ENCODE measurements around the gene EIF5AL1. TPM values are rescaled to one million over a fixed set of nuclear protein-coding genes. Genes with fewer than 3 reads are reported as not detected.
"Not testable (repeated sequence)": the region's sequence is repeated elsewhere in the genome, so short reads cannot be mapped to it uniquely, and the experiment has no call there.

The EIF5AL1 gene
- polyA plus RNA-seq, 1 donor = 1.4 TPM

- DNase-seq = not testable (repeated sequence)
Observed at GRCh38 chr10:79509306-79509933, 2.9 kb upstream of the EIF5AL1 start.

DNA sequence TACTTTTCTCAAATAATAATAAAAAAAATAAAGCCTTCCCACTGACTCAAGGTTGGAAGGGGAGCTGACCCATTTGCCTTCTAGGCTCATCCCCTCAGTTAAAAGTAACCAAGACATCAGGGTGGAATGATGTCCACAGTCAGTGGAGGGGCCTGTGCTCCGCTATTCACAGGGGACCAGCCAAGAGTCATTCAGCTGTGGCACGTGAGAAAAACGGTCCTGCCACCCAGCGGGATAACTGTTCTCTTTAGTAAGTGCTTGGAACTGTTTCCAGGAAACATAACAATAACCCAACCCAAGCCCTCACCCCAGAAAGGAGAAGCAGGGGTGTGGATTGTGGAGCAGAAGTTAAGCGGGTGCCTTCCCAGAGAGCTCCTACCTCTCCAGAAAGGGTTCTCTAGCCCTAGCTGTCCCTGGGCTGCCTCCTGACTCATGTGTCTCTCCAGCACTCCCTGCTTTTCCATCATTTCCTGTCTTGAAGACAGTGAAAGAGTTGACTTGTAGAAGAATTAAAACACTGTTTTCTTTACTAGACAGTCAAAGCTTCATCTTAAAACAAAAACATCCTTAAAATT, 2.3 kb upstream of the EIF5AL1 start:
- DNase-seq = not testable (repeated sequence)

DNA sequence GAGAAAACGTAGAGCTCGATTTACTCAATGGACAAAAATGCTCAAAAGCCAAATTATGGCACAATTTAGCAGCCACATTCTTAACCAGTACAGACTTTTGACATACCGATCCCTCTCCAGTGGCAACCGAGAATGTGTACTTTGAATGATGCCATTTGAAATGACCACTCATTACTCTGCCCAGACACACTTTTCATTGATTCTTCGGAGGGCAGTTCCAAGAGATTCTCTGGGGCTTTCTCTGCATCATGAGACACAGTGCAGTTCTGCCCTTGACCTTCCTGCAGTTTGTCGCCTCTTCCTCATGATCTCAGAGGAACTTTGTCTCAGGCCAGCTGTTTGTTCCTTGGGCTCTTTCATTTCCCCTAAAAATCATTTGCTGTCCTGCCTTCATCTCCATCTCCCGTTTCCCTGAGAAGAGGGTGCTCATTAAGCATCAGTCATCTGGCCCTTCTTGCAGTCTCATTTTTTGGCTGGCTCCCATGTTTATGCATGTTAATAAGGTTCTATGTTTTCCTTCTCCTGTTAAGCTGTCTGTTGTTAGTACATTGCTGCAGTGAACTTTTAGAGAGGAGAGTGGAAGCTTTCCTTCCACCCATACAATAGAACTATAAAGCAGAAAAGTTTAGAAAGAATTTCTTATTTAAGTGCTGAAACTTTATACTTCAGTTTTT, 4.3 kb downstream of the EIF5AL1 start:
- not testable (repeated sequence) for DNase-seq

- DNase-seq = not testable (repeated sequence)
Observed at GRCh38 chr10:79517567-79517966, 5.2 kb downstream of the EIF5AL1 start.

DNA sequence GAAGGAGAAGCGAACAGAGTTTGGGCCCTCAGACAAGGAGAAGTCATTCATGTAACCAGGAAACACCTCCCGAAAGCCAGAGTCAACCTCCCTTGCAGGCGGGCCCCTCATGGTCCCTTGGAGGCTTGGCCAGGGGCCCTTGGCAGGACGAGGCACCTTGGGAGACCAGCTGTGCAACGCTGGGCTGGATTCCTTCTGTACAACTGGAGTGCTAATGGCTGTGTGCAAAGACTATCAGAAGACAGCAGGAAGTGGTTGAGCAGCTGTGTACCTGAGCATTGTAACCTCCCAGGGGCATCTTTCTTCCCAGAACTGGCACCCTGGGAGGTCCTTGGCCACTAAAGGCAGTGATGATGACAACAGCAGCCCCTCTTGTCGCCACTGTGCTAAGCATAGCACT, 9.4 kb downstream of the EIF5AL1 start:
- not testable (repeated sequence) for DNase-seq

DNA sequence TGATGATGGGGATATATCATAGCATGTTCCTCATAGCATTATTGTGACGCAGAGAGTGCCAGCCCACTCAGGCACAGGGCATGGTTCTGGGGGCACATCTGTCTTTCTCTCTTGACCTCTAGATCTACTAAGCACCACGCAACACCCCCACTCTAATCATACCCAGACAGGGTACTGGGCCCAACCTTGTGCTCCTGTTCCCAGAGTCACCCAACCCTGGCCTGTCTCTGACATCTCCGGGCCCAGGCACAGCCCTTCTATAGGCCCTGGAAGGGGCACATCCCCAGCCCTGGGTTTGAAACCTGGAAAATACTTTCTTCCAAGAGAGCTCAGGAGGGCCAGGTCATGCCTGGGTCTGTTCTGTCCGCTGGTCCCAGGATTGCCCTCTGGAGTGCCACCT, 10.1 kb downstream of the EIF5AL1 start:
- DNase-seq = not testable (repeated sequence)

DNA sequence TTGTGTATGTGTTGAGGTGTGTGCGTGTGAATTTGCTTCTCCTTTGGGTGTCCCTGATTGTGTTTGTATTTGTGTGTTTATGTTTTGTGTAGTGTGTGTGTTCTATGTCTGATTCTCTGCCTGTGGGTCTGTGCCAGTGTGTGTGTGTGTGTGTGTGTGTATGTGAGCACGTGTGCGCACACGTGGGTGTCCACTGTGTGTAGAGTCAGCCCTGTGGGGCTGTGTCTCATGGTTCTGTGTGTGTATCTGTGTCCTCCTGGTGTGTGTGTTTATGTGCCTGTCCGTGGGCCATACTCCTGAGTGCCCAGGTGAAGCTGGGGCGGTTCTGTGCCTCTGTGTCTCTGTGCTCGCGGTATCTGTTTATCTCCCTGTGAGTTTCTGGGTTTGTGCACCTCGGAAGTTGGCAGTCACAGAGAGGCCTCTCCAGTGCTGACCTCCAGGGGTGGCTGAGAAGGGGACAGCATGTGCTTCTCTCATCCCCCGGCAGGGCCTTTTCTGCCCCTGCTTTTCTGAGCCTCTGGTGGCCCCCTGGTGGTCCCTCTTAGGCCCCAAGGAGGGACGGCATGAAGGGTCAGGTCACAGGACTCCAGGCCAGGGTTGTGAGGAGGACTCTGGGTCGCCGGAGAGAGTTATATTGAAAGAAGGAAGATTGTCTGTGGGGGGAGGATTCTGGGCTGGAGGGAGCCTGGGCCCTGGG, 11.0 kb downstream of the EIF5AL1 start:
- not testable (repeated sequence) for DNase-seq

GRCh38 chr10:79525049-79525710, 12.8 kb downstream of the EIF5AL1 start:
- DNase-seq = not testable (repeated sequence)

DNA sequence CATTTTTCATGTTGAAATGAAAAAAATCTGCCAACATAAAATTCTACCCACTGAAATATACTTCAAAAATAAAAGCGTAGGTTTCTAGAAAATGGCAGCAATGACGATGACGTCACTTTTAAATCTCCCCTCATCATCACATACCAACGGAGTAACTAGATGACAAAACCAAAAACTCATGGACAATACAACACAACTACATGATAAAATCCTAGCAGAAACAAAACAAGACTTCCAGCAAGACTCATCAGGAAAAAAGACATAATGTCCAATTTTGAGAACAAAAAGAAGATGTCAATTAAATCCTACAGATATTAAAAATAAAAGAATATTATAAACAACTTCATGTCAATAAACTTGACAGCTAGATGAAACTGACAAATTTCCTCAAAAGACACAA, 15.9 kb downstream of the EIF5AL1 start:
- DNase-seq = not testable (repeated sequence)

DNA sequence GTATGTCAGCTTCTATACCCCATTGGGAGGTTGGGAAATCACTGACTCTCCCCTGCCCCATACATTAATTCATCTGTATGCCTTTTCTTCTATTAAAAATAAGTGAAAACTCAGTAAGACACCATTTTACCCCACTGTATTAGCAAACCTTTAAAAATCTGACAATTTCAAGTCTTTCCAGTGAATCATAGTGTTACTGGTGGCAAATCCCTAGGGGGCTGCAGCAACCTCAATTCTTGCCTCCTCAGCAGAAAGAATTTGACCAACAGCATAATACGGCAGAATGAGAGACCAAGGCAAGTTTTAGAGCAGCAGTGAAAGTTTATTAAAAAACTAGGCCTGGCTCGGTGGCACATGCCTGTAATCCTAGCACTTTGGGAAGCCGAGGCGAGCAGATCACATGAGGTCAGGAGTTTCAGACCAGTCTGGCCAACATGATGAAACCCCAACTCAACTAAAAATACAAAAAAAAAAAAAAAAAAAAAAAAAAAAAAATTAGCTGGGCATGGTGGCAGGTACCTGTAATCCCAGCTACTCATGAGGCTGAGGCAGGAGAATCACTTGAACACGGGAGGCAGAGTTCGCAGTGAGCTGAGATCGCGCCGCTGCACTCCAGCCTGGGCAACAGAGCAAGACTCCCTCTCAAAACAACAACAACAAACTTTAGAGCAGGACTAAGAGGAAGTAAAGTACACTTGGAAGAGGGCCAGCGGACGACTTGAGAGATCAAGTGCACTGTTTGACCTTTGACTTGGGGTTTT, 21.0 kb downstream of the EIF5AL1 start:
- not testable (repeated sequence) for DNase-seq

DNA sequence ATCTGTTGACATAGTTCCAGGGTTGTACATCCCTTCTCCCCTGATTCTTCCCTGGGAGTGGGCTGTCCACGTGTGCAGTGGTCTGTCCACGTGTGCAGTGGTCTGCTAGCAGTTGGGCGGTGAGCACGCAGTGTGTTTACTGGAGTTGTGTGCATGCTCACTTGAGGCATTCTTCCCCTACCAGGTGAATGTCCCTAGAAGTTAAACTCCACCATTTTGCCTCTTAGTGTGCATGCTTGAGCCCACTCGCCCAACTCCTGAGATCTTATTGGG, 21.5 kb downstream of the EIF5AL1 start:
- DNase-seq = not testable (repeated sequence)

DNA sequence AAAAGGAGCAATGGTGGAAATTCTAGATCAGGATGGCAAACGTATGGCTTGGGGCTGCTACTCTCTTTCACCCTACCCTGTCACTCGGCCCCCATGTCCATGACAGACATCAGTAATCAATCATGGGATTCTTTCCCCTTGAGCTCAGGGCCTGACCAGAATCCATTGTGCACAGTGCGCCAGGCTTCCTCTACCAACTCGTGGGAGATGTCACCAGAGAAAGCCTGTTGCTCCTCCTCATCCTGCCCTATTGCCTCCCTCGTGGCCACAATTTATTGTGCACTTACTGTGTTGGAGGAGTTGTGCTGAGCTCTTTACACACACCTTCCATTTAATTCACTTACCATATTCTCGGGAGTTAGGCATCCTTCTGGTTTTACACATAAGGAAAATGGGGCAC, 26.0 kb downstream of the EIF5AL1 start:
- DNase-seq = not testable (repeated sequence)

DNA sequence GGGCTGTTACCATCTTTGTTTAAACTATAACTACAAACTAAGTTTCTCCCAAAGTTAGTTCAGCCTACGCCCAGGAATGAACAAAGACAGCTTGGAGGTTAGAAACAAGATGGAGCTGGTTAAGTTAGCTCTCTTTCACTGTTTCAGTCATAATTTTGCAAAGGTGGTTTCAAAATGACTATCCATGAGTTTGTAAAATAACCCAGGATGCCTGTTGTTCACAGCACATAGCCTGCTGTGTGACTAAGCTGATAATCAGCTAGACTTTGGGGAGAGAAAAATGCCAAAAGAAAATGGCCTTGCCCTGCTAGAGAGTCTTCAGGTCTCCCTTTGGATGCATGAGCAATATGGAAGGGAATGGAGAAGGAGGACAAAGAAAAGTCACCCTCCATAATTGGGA, 28.6 kb downstream of the EIF5AL1 start:
- DNase-seq = not testable (repeated sequence)

GRCh38 chr10:79542626-79543025, 30.3 kb downstream of the EIF5AL1 start:
- no peak for DNase-seq

- not testable (repeated sequence) for DNase-seq
Observed at GRCh38 chr10:79544408-79544807, 32.1 kb downstream of the EIF5AL1 start.

GRCh38 chr10:79544926-79545659, 32.8 kb downstream of the EIF5AL1 start:
- not testable (repeated sequence) for DNase-seq

- DNase-seq = not testable (repeated sequence)
Observed at GRCh38 chr10:79547128-79547527, 34.8 kb downstream of the EIF5AL1 start.

DNA sequence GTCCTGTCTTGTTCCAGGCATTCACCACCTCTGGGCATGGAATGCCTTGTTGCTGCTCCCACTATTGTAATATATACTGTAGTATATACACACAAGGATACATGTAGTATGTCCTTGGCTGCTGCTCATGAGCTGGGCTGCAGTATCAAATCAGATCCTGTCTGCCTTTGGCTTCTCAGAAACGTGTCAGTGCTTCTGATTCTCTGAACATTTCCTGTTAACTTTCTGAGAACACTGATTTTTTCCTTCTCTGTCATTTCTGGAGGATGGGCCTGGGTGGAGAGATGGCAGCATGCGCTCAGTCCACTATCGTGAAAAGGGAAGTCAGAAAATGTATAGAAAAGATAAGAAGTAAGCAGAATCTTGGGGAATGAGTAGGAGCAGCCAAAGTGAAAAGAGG, 35.6 kb downstream of the EIF5AL1 start:
- DNase-seq = no peak

DNA sequence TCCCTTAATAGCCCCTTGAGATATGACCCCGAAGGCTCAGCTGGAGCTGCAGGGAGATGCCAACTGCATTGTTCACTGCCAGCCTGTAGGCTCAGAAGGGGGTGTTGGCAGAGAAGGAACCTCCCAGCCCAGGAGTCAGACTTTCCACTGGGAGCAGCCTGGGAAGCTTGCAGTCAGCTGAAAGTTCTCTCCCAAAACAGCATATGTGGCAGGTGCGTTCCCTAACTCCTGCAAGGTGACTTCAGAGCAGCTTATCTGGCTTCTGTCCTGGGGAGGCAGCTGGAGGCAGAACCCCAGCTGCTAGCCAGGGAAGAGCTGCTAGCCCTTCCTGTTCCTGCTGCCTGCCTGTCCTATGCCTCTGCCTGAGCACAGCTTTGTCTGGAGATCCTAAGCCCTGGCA, 39.8 kb downstream of the EIF5AL1 start:
- DNase-seq = no peak

GRCh38 chr10:79555354-79556309, 43.3 kb downstream of the EIF5AL1 start:
- DNase-seq = no peak

All from left kidney (tissue), 2 donors.